GM21423 (cell line): ENCODE measurements around the gene RGS1.

ENCODE experiments used
- ATAC-seq: cut with Tn5 transposase; IDR thresholded peaks from one replicate; pipeline ENCODE4 v1.9.1; 2021; ENCODE audit warnings: mild to moderate bottlenecking, moderate library complexity; ENCODE audit not compliant: unreplicated experiment

The RGS1 gene

GRCh38 chr1:192579010-192579738 is 3.6 kb downstream of the RGS1 start:
- ATAC-seq = peak; percentile 16

- peak; percentile 29 for ATAC-seq
These were observed 4.9 kb downstream of the RGS1 start for GRCh38 chr1:192580351-192580962.

GRCh38 chr1:192581131-192581927 is 5.8 kb downstream of the RGS1 start:
- peak; percentile 2 for ATAC-seq

- no peak for ATAC-seq
These were observed 9.3 kb downstream of the RGS1 start for GRCh38 chr1:192584866-192585265.

GRCh38 chr1:192587386-192588266 is 12.1 kb downstream of the RGS1 start:
- ATAC-seq = no peak

GRCh38 chr1:192588546-192588945 is 13.0 kb downstream of the RGS1 start:
- no peak for ATAC-seq

GRCh38 chr1:192589813-192590212 is 14.2 kb downstream of the RGS1 start:
- no peak for ATAC-seq

GRCh38 chr1:192592517-192592916 is 16.9 kb downstream of the RGS1 start:
- no peak for ATAC-seq

- ATAC-seq = no peak
These were observed 17.6 kb downstream of the RGS1 start for GRCh38 chr1:192592981-192593708.

GRCh38 chr1:192595299-192595698 is 19.7 kb downstream of the RGS1 start:
- no peak for ATAC-seq

- ATAC-seq = peak; percentile 39
These were observed 23.0 kb downstream of the RGS1 start for GRCh38 chr1:192598589-192598988.

GRCh38 chr1:192600275-192600674 is 24.7 kb downstream of the RGS1 start:
- no peak for ATAC-seq

GRCh38 chr1:192601143-192601542 is 25.6 kb downstream of the RGS1 start:
- ATAC-seq = peak; percentile 37

GRCh38 chr1:192601567-192601966 is 26.0 kb downstream of the RGS1 start:
- ATAC-seq = no peak

GRCh38 chr1:192602757-192603156 is 27.2 kb downstream of the RGS1 start:
- ATAC-seq = no peak

- no peak for ATAC-seq
These were observed 27.7 kb downstream of the RGS1 start for GRCh38 chr1:192603218-192603787.

- ATAC-seq = peak; percentile 32
These were observed 29.5 kb downstream of the RGS1 start for GRCh38 chr1:192604979-192605620.

- ATAC-seq = no peak
These were observed 33.1 kb downstream of the RGS1 start for GRCh38 chr1:192608671-192609070.
